OCI-M1 (cell line): ENCODE measurements around the gene LRRC3B.
"Not testable (repeated sequence)": the region's sequence is repeated elsewhere in the genome, so short reads cannot be mapped to it uniquely, and the experiment has no call there.

Experiments
- DNase-seq: peaks from one replicate; lab custom pipeline; 2025; lab: John Stamatoyannopoulos, UW

The LRRC3B gene, protein sequence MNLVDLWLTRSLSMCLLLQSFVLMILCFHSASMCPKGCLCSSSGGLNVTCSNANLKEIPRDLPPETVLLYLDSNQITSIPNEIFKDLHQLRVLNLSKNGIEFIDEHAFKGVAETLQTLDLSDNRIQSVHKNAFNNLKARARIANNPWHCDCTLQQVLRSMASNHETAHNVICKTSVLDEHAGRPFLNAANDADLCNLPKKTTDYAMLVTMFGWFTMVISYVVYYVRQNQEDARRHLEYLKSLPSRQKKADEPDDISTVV

GRCh38 chr3:26622621-26623418, at the start of gene LRRC3B:
Gene LRRC3B, plus strand, starts transcription at chr3:26622772. Its CDS starts 86,901 bp downstream, at chr3:26709673.
- peak; percentile 64 for DNase-seq

DNA sequence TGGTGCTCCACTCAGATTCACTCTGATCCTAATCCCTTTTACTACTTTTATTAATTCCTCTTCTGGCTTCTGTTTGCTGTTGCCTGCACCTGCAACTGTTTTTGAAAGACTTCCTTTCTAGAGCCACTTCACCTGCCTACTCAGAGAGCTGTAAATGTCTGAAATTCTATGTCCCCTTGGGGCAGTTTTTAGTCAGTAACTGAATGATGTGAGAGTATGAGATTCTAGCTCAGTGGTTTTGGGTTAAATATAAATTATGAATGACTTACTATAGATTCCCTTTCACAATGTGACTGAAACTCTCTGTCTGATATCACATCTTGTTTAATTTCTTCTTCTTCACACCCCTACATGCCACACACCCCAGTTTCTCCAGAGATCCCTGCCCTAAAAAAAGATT, 47.8 kb upstream of the LRRC3B start:
- DNase-seq, result no peak

DNA sequence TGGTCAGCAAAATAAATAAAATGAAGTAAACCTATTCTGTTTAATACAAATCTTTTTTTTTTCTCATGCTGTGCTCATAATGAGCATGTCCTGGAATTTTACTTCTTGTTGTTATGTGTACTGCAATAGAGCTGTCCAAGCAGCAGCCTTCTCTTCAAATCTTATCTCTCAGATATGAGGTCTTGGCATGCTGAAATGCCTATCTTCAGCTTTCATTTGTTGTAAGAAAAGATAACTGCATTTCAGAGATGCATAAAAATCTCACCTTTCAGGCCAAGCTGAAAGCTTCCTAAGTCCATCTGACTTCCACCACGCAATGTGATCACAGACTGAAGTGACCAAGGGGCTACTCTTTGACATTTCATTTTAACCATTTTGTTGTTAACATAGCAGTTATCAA, 43.5 kb upstream of the LRRC3B start:
- no peak for DNase-seq

DNA sequence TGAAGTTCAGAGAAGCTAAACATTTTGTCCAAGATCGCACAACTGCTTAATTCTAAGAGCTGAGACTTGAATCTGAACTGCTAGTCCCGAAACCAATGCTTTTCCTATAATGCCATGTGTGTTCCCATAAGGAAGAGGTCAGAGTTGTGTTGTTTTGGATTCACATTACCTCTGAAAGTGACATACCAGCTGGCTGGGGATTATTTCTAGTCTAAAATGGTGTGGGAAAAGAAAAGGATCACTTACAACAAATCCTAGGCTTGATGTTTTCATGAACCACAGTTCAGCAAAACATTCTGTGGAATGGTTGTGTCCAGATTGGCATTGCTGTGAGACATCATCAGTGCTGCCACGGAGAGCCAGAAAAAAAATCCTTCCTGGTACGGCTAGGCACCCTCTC, 35.0 kb upstream of the LRRC3B start:
- DNase-seq, result no peak

- no peak for DNase-seq
Measured at GRCh38 chr3:26588931-26589330, 33.6 kb upstream of the LRRC3B start.

DNA sequence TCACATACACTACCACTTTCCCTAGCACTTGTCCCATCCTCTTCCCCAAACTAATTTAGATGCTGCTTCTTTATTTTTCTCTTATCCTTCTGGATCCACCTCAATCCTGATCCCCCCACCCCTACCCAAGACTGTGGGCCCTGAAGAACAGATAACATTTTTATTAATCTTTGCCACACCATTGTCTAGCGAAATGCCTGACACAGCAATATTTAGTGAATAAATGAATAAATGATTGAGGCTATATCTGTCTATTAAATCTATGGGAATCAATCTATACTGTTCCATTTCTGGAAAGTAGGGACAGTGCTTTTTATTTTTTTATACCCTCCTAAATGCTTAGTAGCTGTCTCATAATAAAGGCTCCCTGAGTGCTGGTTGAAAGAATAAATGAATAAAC, 32.9 kb upstream of the LRRC3B start:
- DNase-seq, result no peak

DNA sequence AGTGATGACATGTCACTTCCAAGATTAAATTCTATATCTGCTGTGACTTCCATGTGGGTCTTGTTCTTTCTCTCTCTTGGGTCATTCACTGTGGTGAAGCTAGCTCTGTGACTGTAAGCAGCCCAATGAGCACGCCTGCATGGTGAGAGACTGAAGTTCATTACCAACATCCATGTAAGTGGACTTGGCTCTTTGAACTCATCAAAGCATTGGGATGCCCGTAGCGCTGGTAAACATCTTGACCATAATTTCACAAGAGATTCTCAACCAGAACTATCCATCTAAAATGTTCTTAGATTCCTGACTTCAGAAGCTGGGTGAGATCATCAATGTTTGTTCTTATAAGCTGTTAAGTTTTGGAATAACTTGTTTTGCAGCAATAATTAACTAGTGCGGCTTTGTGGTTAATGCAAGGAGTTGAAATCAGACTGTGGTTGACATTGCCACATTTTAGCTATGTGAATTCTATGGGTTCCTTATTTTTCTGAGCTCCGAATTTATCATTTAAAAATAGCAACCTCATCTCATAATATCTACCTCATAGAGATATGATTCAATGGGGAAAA, 31.6 kb upstream of the LRRC3B start:
- DNase-seq, result no peak

DNA sequence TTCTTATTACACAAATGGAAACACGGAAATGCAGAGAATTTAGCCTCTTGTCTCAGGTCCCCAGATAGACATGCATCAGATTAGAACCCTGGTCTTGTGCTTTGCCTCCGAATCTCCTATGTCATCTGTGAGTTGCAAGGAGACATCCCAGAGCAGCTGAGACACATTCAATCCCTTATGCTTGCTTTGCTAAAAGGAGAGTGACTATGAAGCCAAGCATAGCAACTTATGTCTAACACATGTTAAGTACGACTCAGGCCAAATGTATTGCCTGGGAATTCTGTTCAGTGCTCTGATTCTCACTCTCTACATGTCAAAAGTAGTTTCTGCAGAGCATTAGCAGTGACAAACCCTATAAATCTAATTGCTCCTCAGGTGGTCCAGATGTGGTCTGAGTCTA, 30.6 kb upstream of the LRRC3B start:
- DNase-seq, result no peak

GRCh38 chr3:26592451-26592850, 30.1 kb upstream of the LRRC3B start:
- no peak for DNase-seq

GRCh38 chr3:26596335-26596734, 26.2 kb upstream of the LRRC3B start:
- DNase-seq, result peak; percentile 95

DNA sequence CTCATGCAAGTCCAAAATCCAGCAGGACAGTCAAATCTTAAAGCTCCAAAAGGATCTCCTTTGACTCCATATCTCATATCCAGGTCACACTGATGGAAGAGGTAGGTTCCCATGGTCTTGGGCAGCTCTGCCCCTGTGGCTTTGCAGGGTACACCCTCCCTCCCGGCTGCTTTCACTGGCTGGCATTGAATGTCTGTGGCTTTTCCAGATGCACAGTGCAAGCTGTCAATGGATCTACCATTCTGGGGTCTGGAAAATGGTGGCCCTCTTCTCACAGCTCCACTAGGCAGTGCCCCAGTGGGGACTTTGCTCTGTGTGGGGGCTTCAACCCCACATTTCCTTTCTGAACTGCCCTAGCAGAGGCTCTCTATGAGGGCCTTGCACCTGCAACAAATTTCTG, 19.3 kb upstream of the LRRC3B start:
- not testable (repeated sequence) for DNase-seq

DNA sequence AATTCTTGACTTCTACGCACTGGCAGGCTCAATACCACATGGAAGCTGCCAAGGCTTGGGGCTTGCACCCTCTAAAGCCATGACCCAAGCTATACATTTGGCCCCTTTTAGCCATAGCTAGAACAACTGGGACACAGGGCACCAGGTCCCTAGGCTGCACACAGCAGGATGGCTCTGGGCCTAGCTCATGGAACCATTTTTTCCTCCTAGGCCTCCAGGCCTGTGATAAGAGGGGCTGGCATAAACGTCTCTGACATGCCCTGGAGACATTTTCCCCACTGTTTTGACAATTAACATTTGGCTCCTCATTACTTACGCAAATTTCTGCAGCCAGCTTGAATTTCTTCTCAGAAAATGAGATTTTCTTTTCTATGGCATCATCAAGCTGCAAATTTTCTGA, 18.8 kb upstream of the LRRC3B start:
- DNase-seq, result peak; percentile 20

GRCh38 chr3:26614006-26614685, 8.4 kb upstream of the LRRC3B start:
- no peak for DNase-seq

DNA sequence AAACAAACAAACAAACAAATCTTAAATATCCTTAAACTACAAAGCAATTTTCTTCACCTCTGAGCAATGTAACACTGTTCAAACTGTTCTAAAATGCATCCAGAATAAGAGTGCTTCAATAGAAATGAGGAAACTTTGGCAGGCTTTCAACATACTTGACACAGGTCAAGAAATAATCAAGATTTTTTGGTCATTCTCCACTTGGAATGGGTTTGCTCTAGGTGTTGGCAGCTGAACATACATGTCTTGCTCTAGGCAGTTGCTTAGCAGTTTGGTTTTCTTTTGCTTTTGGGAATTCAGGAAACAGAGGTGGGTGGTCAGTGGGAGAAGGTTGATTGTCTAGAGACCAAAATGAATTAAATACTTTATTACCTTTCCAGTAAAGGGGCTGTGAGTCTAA, 1.4 kb upstream of the LRRC3B start:
- peak; percentile 29 for DNase-seq

DNA sequence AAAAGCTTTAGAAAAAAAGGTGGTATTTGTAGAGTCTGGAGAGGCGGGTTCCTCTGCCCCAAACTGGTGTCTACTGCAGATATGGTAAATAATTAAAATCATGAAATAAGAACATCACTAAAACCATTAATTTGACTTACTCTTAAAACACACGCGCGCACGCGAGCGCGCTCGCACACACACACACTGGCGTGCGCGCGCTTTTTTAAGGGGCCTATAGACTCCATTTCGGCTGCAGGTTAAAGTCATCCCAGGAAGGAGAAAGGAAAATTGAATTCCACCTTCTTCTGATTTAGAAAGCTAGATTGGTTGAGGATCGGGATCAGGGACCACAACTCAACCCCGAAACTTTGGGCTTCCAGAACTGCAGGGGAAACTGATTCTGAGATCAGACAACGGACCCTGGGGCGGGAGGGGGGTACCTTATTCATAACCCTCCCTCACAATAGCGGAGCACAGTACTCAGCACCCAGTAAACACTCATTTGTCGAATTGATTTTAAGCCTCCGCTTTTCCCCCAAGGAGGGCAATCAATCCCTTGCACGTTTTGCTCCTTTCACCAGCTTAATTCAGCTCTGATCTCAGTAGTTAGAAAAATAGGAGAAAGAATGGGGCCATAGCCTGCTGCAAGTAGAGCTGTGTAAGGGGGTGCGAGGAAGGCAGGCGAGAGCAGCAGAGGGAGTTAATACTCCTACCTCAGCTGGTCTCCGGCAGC, 509 bp upstream of the LRRC3B start:
- no peak for DNase-seq

DNA sequence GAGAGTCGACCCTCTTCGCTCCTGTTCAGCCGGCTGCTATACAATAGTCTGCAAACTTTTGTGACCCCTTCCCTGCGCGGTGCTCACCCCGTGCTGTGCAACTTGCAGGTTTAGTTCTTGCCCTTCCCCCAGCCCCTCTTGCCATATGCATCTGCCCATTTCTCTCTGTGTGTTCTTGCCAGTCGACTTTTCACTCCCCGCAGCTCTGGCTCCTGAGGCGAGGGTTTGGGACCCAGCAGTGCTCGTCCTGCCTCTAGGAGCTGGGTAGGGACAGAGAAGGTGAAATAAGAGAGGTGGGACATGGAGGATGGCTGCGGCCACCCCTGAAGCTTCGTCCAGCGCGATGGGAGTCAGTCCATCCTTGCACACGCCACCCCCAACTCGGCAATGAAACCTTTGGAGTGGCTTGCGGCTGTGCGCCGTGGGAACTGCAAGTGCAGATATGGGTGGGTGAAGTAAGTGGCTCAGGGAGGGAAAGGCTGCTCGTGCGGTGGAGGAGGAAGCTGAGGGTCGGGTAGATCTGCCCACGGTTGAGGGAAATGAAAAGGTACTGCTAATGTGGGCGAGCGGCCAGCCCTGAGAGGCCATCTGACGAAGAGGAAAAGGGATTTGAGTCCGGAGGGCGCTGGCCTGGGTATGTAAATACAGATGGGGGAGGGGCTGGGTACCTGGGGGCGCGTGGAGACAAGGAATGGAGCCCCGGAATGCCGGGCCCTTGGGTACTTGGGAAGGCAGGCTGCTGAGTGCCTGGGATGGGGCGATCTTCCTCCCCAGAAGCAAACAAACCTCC, 1.0 kb downstream of the LRRC3B start:
- peak; percentile 71 for DNase-seq

DNA sequence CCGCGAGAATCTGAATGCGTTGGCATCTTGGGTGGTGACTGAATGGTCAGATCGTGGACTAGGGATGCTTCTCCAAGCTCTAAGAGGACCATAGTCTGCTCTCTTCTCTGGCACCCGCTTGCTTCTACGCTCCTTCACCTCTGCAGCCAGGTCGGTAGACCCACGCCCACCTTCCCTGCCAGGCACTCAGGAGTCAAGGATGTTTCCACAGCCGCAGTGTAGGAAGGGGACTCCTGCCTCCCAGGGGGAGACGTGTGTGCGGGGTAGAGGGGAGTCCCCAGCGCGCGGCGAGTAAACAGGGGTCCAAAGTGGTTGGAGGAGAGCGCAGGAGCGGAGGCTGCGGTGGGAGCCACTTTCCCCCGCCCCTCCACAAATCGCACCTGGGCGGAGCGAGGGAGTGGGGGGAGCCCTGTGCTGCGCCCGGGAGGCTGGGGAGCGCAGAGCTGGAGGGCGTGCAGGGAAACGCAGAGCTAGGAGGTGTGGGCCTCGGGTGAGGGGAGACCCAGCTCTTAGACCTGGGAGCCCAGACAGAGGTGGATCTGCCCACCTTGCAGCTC, 1.7 kb downstream of the LRRC3B start:
- DNase-seq, result peak; percentile 52

DNA sequence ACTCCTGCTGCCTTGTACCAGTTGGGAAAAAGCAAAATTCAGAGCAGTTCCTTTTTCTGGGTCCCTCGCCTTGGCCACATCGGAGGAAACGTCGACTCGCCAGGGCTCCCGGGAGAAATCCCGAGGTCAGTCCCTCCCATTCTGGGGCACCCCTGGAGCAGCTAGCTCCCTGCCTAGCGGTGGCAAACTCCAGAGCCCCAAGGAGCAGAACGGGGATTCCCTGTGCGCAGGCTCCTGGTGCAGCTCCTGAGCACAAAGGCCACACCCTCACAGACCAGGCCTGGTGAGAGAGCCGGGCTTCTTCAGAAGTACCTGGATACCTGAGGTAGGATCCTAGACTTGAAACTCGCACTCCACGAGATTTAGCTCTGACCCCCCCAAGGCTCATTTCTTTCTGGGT, 2.6 kb downstream of the LRRC3B start:
- peak; percentile 64 for DNase-seq

DNA sequence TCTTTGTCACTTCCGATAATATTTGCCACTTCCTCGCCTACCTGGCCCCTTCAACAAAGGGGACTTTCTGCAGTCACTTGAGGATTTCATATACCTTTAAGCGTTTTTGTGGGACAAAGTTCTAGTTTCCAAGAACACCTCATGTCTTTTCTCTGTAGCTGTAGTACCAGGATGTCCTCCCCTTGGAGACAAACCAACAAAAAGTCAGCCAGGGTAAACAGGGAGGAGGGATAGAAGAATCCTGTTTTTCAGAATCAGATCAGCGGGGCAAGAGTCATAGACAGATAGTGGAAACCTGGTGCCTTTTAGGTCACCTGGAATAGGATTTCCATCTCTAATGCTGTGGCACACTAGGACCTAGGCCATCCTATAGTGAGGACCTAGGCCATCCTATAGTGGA, 4.5 kb downstream of the LRRC3B start:
- no peak for DNase-seq

GRCh38 chr3:26628915-26629314, 6.3 kb downstream of the LRRC3B start:
- no peak for DNase-seq
